Activated T-helper 17 cell treated with anti-CD3 and anti-CD28 coated beads, Interleukin-2, amount 50 U/mL, for 72 hours (primary cell): ENCODE results near the gene KRTAP5-8. TPM values are rescaled to one million over a fixed set of nuclear protein-coding genes. Genes with fewer than 3 reads are reported as not detected.
"Not testable (repeated sequence)": the region's sequence is repeated elsewhere in the genome, so short reads cannot be mapped to it uniquely, and the experiment has no call there.

Source experiments
- ATAC-seq: fragments of 150-1000 bp; cut with Tn5 transposase; replicated peaks from 2 replicates; pipeline ENCODE4 v1.10.0; 2021; ENCODE audit warnings: mild to moderate bottlenecking, moderate library complexity
- H3K27ac Mint-ChIP-seq: one replicate; pipeline ENCODE4 v1.8.0; 2022; ENCODE audit warnings: mixed read lengths
- H3K27me3 Mint-ChIP-seq: one replicate; pipeline ENCODE4 v1.8.0; 2022; ENCODE audit warnings: mixed read lengths
- H3K36me3 Mint-ChIP-seq: one replicate; pipeline ENCODE4 v1.8.0; 2022; ENCODE audit warnings: low read depth, mild to moderate bottlenecking, mixed read lengths
- H3K4me1 Mint-ChIP-seq: one replicate; pipeline ENCODE4 v1.8.0; 2022; ENCODE audit warnings: mixed read lengths
- H3K4me3 Mint-ChIP-seq: one replicate; pipeline ENCODE4 v1.8.0; 2022; ENCODE audit warnings: mild to moderate bottlenecking, mixed read lengths
- H3K9me3 Mint-ChIP-seq: one replicate; pipeline ENCODE4 v1.8.0; 2022; ENCODE audit warnings: mixed read lengths
- total RNA-seq, 2 donors: library from RNA; stranded (reverse); gene quantifications; one replicate each; pipeline ENCODE4 v1.2.3, GENCODE V29; 2022

Gene KRTAP5-8
- total RNA-seq, 2 donors from 2014 or later: 0.50 TPM; not detected in 1

DNA sequence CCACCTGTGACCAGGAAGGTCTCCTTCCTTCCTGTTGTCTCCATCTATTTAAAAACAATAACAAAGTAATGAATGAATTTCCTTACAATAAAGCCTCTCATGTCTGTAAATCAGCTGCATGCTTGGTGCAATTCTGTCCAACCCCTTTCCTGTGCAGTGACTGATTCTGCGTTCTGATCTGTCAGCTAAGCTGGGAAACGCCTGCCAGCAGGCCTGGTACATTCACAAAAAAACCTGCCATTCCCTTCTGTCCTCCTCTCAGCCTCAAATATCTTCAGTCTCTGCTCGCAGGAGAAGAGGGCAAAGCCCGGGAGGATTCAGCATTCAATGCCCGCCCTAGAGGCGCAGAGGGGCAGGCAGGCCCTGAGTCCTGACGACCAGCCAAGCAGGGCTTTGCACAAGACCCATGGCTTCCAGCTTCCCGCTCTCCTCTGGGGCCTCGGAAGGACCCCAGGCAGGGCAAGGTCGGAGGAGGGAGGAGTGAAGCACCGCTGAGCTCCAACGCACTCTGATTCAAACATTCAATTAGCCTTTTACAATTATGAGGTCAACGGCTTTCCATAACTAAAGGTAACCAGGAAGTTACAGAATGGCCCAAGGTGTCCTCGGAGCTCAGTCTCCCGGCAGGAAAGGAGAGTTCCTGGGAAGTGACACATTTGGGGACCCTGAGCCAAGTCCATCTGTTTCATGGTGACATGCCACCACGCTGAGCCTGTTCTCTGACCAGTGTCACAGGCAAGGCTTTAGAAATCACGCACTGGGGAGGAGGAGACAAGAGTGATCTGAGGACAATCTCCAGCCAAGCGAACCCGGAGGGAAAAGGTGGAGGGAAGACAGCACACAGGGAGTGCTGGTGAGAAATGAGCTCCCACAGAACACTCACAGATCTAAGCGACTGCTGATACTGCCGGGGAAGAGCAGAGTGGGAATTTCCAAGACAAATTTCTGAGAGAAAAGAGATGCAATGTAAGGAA is 29.1 kb downstream of the KRTAP5-8 start:
- H3K27ac Mint-ChIP-seq, H3K9me3 Mint-ChIP-seq, H3K4me1 Mint-ChIP-seq, H3K4me3 Mint-ChIP-seq, H3K36me3 Mint-ChIP-seq, ATAC-seq: not testable (repeated sequence)
- peaks cover 36% of the 10 kb centered on the region for H3K27me3 Mint-ChIP-seq

- H3K36me3 Mint-ChIP-seq, H3K27ac Mint-ChIP-seq, ATAC-seq, H3K4me1 Mint-ChIP-seq, H3K9me3 Mint-ChIP-seq, H3K4me3 Mint-ChIP-seq: not testable (repeated sequence)
- peaks cover 32% of the 10 kb centered on the region for H3K27me3 Mint-ChIP-seq
Measured at GRCh38 chr11:71567633-71568032, 29.8 kb downstream of the KRTAP5-8 start.

- Mint-ChIP-seq H3K27ac (no peak overlapping the region), H3K4me1 (peaks cover under 1% of the 10 kb centered on the region), H3K27me3 (peaks cover 22% of the 10 kb centered on the region), H3K9me3 (no peaks in the 10 kb centered on the region), H3K4me3 (no peak overlapping the region), H3K36me3 (no peaks in the 10 kb centered on the region)
- ATAC-seq: no peak
Measured at GRCh38 chr11:71568704-71569349, 31.0 kb downstream of the KRTAP5-8 start.

- not testable (repeated sequence) for H3K36me3 Mint-ChIP-seq, H3K4me1 Mint-ChIP-seq, H3K27ac Mint-ChIP-seq, ATAC-seq, H3K4me3 Mint-ChIP-seq, H3K9me3 Mint-ChIP-seq
- H3K27me3 Mint-ChIP-seq: peaks cover 12% of the 10 kb centered on the region
Measured at GRCh38 chr11:71571101-71571850, 33.5 kb downstream of the KRTAP5-8 start.

DNA sequence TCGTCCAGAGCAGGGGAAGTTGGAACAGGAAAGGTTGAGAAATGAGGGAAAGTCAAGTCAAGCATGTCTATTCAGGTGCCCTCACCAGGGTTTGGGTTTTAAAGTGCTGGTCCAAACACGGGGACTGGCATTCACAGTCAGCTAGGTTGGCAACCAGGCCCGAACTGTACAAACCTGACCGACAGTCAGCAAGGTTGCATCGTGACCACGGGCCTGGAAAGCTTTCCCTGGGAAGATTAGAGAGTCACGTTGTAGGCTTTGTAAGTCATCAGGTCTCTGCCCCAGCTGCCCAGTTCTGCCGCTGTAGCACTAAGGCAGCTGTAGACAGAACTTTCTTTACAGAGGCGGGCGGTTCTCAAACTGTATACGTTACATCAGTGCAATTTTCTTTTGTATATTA is 35.0 kb downstream of the KRTAP5-8 start:
- no peaks in the 10 kb centered on the region for H3K36me3 Mint-ChIP-seq
- H3K4me1 Mint-ChIP-seq: no peaks in the 10 kb centered on the region
- H3K27ac Mint-ChIP-seq: no peak overlapping the region
- no peaks in the 10 kb centered on the region for H3K9me3 Mint-ChIP-seq
- H3K4me3 Mint-ChIP-seq: no peak overlapping the region
- ATAC-seq: no peak
- peaks cover 9% of the 10 kb centered on the region for H3K27me3 Mint-ChIP-seq

DNA sequence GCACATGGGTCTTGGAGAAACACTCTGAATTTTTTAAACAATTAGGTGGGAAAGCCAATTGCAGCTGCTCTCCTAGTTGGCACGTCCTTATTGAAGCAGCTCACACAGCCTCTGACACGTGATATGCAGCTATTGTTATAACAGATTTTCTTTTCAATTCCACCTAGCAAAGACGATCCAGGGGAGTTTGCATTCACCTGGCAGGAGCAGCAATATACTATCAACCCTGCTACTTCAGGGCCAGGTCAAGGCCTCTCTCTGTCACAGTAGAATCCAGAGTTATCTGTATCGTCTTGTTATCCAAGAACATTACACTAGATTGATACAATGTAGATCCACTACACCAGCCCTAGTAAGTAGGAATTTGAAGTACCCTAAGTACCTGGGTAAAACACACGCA is 36.6 kb downstream of the KRTAP5-8 start:
- Mint-ChIP-seq H3K4me3 (no peak overlapping the region), H3K4me1 (no peaks in the 10 kb centered on the region), H3K36me3 (no peaks in the 10 kb centered on the region), H3K27ac (no peak overlapping the region), H3K9me3 (no peaks in the 10 kb centered on the region), H3K27me3 (peaks cover 9% of the 10 kb centered on the region)
- no peak for ATAC-seq

- no peak overlapping the region for H3K27ac Mint-ChIP-seq
- no peaks in the 10 kb centered on the region for H3K36me3 Mint-ChIP-seq
- no peaks in the 10 kb centered on the region for H3K9me3 Mint-ChIP-seq
- H3K27me3 Mint-ChIP-seq: peaks cover 9% of the 10 kb centered on the region
- H3K4me3 Mint-ChIP-seq: no peak overlapping the region
- ATAC-seq: no peak
- H3K4me1 Mint-ChIP-seq: peaks cover 3% of the 10 kb centered on the region
Measured at GRCh38 chr11:71575723-71576424, 38.0 kb downstream of the KRTAP5-8 start.

GRCh38 chr11:71576688-71577465 is 39.1 kb downstream of the KRTAP5-8 start:
- H3K4me1 Mint-ChIP-seq, H3K9me3 Mint-ChIP-seq, H3K27ac Mint-ChIP-seq, H3K4me3 Mint-ChIP-seq, ATAC-seq, H3K36me3 Mint-ChIP-seq: not testable (repeated sequence)
- peaks cover 14% of the 10 kb centered on the region for H3K27me3 Mint-ChIP-seq

DNA sequence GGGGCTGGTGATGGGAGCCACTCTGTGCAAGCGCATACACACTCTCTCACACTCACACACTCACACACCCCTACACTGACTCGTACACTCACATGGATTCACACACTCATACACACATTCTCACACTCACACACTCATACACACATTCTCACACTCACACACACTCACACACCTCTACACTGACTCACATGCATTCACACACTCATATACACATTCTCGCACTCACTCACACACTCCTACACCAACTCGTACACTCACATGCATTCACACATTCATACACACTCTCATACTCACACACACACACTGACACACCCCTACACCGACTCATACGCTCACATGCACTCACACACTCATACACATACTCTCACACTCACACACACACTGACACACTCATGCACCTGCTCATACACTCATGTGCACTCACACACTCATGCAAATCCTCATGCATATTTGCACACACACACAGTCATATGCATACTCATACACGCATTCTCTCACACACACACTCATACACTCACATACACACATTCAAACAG is 39.7 kb downstream of the KRTAP5-8 start:
- Mint-ChIP-seq H3K9me3 (no peaks in the 10 kb centered on the region), H3K4me1 (peaks cover 3% of the 10 kb centered on the region), H3K27ac (no peak overlapping the region), H3K4me3 (no peak overlapping the region), H3K36me3 (no peaks in the 10 kb centered on the region), H3K27me3 (peaks cover 17% of the 10 kb centered on the region)
- ATAC-seq: no peak

- not testable (repeated sequence) for H3K4me3 Mint-ChIP-seq, H3K27ac Mint-ChIP-seq, H3K4me1 Mint-ChIP-seq, H3K9me3 Mint-ChIP-seq, H3K36me3 Mint-ChIP-seq
- ATAC-seq: peak; percentile 34
- H3K27me3 Mint-ChIP-seq: peaks cover 21% of the 10 kb centered on the region
Measured at GRCh38 chr11:71579513-71579912, 41.7 kb downstream of the KRTAP5-8 start.

- Mint-ChIP-seq H3K4me3 (no peak overlapping the region), H3K27ac (no peak overlapping the region), H3K9me3 (no peaks in the 10 kb centered on the region), H3K27me3 (peaks cover 27% of the 10 kb centered on the region), H3K36me3 (no peaks in the 10 kb centered on the region), H3K4me1 (peaks cover 3% of the 10 kb centered on the region)
- peak; percentile 52 for ATAC-seq
Measured at GRCh38 chr11:71580057-71581003, 42.5 kb downstream of the KRTAP5-8 start.

- H3K9me3 Mint-ChIP-seq: no peaks in the 10 kb centered on the region
- H3K27ac Mint-ChIP-seq: no peak overlapping the region
- peaks cover 28% of the 10 kb centered on the region for H3K27me3 Mint-ChIP-seq
- ATAC-seq: no peak
- H3K4me1 Mint-ChIP-seq: peaks cover 3% of the 10 kb centered on the region
- no peak overlapping the region for H3K4me3 Mint-ChIP-seq
- H3K36me3 Mint-ChIP-seq: no peaks in the 10 kb centered on the region
Measured at GRCh38 chr11:71581826-71582225, 44.0 kb downstream of the KRTAP5-8 start.
